Measurements from ENCODE around the gene FUT7.

FUT7 gene

DNA sequence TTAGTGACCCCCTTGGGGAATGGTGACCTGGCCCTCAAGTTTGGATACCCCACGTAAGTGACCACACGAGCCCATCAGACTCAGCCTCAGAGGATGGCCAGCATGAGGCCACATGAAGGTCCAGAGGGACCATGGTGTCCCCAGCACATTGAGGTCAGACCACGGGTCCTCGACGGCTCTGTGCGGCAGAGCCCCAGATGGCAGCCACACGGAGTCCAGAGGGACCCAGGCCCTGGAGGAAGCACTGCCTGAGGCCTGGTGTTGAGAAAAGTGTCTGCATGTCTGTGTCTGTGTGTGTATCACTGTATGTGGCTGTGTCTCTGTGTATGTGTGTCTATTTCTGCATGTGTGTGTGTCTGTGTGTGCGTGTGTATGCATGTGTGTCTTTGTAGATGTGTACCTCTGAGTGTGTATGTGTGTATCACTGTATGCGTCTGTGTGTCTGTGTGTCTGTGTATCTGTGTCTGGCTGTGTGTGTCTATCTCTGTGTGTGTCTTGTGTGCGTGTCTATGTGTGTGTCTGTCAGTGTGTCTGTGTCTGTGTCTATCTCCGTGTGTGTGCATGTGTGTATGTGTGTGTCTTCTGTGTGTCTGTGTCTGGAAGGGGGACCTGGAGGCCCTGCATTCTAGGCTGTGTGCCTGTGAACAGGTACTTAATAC is 48.1 kb downstream of the FUT7 start (continued):
- TF ChIP-seq, protein P1, sequence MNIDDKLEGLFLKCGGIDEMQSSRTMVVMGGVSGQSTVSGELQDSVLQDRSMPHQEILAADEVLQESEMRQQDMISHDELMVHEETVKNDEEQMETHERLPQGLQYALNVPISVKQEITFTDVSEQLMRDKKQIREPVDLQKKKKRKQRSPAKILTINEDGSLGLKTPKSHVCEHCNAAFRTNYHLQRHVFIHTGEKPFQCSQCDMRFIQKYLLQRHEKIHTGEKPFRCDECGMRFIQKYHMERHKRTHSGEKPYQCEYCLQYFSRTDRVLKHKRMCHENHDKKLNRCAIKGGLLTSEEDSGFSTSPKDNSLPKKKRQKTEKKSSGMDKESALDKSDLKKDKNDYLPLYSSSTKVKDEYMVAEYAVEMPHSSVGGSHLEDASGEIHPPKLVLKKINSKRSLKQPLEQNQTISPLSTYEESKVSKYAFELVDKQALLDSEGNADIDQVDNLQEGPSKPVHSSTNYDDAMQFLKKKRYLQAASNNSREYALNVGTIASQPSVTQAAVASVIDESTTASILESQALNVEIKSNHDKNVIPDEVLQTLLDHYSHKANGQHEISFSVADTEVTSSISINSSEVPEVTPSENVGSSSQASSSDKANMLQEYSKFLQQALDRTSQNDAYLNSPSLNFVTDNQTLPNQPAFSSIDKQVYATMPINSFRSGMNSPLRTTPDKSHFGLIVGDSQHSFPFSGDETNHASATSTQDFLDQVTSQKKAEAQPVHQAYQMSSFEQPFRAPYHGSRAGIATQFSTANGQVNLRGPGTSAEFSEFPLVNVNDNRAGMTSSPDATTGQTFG (tag by site-specific recombination; IDR thresholded peaks at IDR 0.05; ENCODE audit: borderline replicate concordance): peak; percentile 74; the same call in 1 of the 2 replicates
- TF ChIP-seq ZNF776 (tag by site-specific recombination; IDR thresholded peaks at IDR 0.05; ENCODE audit: borderline replicate concordance): peak; percentile 69; the same call in 1 of the 2 replicates

DNA sequence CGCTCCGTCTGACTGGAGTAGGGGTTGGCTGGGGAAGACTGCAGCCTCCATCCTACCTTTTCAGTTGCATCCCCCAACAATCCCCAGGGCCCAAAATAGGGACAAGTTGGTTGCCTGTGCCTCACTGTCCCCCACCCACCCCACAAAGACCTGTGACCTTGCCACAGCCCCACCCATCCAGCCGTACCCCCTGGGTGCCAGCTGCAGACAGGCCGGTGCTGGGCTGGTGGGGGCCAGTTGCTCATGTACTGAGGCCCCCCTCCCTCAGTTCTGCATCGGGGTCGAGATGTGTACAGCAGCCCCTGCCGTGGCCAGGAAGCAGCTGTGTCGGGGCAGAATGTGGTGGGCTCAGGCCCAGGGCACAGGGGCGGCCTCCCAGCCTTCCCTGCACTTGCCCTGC is 48.7 kb downstream of the FUT7 start:
- Histone ChIP-seq H3K27ac (ENCODE audit: extremely low read depth, low read depth, low read length) (no peak overlapping the region), H3K4me1 (ENCODE audit: control insufficient read depth, insufficient read depth, low read length) (no peaks in the 10 kb centered on the region), H3K9me3 (ENCODE audit: control insufficient read depth, insufficient read depth, low read depth, low read length) (no peaks in the 10 kb centered on the region), H3K4me3 (ENCODE audit: low read depth, low read length) (no peak overlapping the region), H3K36me3 (ENCODE audit: control insufficient read depth in 2 of 2, insufficient read depth in 1 of 2, low read length in 2 of 2) (no peaks in the 10 kb centered on the region)
- TF ChIP-seq ZSCAN30 (tag by site-specific recombination; IDR thresholded peaks at IDR 0.05): no peak
- no peak for TF ChIP-seq ZBTB1 (tag by site-specific recombination; IDR thresholded peaks at IDR 0.05)
- no peak for TF ChIP-seq ZNF140 (tag by site-specific recombination; IDR thresholded peaks at IDR 0.05)
- no peak for TF ChIP-seq ZNF248 (tag by site-specific recombination; IDR thresholded peaks at IDR 0.05)
- TF ChIP-seq ZNF837 (tag by site-specific recombination; IDR thresholded peaks at IDR 0.05): no peak
- TF ChIP-seq, protein P2, sequence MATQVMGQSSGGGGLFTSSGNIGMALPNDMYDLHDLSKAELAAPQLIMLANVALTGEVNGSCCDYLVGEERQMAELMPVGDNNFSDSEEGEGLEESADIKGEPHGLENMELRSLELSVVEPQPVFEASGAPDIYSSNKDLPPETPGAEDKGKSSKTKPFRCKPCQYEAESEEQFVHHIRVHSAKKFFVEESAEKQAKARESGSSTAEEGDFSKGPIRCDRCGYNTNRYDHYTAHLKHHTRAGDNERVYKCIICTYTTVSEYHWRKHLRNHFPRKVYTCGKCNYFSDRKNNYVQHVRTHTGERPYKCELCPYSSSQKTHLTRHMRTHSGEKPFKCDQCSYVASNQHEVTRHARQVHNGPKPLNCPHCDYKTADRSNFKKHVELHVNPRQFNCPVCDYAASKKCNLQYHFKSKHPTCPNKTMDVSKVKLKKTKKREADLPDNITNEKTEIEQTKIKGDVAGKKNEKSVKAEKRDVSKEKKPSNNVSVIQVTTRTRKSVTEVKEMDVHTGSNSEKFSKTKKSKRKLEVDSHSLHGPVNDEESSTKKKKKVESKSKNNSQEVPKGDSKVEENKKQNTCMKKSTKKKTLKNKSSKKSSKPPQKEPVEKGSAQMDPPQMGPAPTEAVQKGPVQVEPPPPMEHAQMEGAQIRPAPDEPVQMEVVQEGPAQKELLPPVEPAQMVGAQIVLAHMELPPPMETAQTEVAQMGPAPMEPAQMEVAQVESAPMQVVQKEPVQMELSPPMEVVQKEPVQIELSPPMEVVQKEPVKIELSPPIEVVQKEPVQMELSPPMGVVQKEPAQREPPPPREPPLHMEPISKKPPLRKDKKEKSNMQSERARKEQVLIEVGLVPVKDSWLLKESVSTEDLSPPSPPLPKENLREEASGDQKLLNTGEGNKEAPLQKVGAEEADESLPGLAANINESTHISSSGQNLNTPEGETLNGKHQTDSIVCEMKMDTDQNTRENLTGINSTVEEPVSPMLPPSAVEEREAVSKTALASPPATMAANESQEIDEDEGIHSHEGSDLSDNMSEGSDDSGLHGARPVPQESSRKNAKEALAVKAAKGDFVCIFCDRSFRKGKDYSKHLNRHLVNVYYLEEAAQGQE (tag by site-specific recombination; IDR thresholded peaks at IDR 0.05): no peak
- no peak for TF ChIP-seq HOXC10 (CRISPR knock-in tag; IDR thresholded peaks at IDR 0.05)
- TF ChIP-seq ZNF274 (IDR thresholded peaks at IDR 0.05; ENCODE audit: low read length): no peak
- no peak for TF ChIP-seq ZNF274 (tag by site-specific recombination; IDR thresholded peaks at IDR 0.05; ENCODE audit: borderline replicate concordance)
- TF ChIP-seq ZNF416 (tag by site-specific recombination; IDR thresholded peaks at IDR 0.05): no peak
- TF ChIP-seq MYNN (tag by site-specific recombination; IDR thresholded peaks at IDR 0.05; ENCODE audit: borderline replicate concordance): no peak
- TF ChIP-seq ZBTB17 (tag by site-specific recombination; IDR thresholded peaks at IDR 0.05): no peak
- TF ChIP-seq ZNF423 (tag by site-specific recombination; IDR thresholded peaks at IDR 0.05): no peak
- TF ChIP-seq EGR2 (tag by site-specific recombination; IDR thresholded peaks at IDR 0.05; ENCODE audit: low read depth): no peak
- no peak for TF ChIP-seq ZNF621 (tag by site-specific recombination; IDR thresholded peaks at IDR 0.05)
- no peak for TF ChIP-seq ZNF138 (tag by site-specific recombination; IDR thresholded peaks at IDR 0.05; ENCODE audit: borderline replicate concordance)
- TF ChIP-seq PRDM1 (tag by site-specific recombination; IDR thresholded peaks at IDR 0.05): no peak
- TF ChIP-seq, protein P3, sequence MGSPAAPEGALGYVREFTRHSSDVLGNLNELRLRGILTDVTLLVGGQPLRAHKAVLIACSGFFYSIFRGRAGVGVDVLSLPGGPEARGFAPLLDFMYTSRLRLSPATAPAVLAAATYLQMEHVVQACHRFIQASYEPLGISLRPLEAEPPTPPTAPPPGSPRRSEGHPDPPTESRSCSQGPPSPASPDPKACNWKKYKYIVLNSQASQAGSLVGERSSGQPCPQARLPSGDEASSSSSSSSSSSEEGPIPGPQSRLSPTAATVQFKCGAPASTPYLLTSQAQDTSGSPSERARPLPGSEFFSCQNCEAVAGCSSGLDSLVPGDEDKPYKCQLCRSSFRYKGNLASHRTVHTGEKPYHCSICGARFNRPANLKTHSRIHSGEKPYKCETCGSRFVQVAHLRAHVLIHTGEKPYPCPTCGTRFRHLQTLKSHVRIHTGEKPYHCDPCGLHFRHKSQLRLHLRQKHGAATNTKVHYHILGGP (tag by site-specific recombination; IDR thresholded peaks at IDR 0.05): no peak
- ChIA-PET CTCF (no interaction called here), POLR2A (no interaction called here)

Measured in HEK293 (cell line).